ENCODE data around the gene LATS2.

DNA sequence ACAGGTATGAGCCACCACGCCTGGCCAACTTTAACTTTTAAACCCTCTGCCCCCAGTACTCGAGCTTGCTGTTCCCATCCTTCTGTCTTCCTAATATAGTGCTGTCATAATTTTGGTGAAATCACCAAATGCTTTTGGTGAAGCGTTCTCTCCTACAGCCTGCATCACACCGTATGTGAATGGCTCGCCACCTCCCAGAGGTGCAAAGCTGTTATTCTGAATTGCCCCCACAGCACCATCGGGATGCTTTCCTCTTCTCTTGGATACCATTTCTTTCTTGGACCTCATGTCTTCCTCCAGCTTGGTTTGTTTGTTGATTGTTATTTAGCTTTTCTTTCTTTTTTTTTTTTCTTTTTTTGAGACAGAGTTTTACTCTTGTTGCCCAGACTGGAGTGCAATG, 105.9 kb downstream of the LATS2 start:
- TF ChIP-seq, protein P1, sequence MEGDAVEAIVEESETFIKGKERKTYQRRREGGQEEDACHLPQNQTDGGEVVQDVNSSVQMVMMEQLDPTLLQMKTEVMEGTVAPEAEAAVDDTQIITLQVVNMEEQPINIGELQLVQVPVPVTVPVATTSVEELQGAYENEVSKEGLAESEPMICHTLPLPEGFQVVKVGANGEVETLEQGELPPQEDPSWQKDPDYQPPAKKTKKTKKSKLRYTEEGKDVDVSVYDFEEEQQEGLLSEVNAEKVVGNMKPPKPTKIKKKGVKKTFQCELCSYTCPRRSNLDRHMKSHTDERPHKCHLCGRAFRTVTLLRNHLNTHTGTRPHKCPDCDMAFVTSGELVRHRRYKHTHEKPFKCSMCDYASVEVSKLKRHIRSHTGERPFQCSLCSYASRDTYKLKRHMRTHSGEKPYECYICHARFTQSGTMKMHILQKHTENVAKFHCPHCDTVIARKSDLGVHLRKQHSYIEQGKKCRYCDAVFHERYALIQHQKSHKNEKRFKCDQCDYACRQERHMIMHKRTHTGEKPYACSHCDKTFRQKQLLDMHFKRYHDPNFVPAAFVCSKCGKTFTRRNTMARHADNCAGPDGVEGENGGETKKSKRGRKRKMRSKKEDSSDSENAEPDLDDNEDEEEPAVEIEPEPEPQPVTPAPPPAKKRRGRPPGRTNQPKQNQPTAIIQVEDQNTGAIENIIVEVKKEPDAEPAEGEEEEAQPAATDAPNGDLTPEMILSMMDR (IDR thresholded peaks at IDR 0.05) = no peak
- TF ChIP-seq POLR2AphosphoS5 (IDR thresholded peaks at IDR 0.05) = no peak
